PC-3 (cell line): Measurements from ENCODE around the gene HDGFL2. TPM values are rescaled to one million over a fixed set of nuclear protein-coding genes. Genes with fewer than 3 reads are reported as not detected.

Experiments
- ATAC-seq: fragments of 200-7000 bp; cut with Tn5 transposase; 2 replicates; pipeline ENCODE4 v1.9.1; 2020; ENCODE audit warnings: mild to moderate bottlenecking, moderate library complexity
- BruUV-seq: library from RNA; stranded (reverse); fragments of 400-500 nt; replicated peaks from 2 replicates; lab custom pipeline; 2021; lab: Mats Ljungman, UMichigan
- CTCF ChIA-PET: fragments of 300-600 bp; sonication (Branson Sonifier 250); formaldehyde crosslinking; loops from one replicate; lab custom pipeline; 2022; ENCODE audit warnings: antibody characterized with exemption; lab: Charles Lee
- POLR2A ChIA-PET: fragments of 300-600 bp; sonication (Branson Sonifier 250); formaldehyde crosslinking; loops from one replicate; lab custom pipeline; 2022; ENCODE audit warnings: antibody characterized with exemption; ENCODE audit not compliant: unreplicated experiment; lab: Charles Lee
- DNase-seq: peaks from one replicate; pipeline ENCODE4 v3.0.0-alpha.2; 2015
- H2AFZ ChIP-seq: fragments of 300-600 bp; sonication (generic); 2 replicates; pipeline ENCODE4 v1.6.0; 2016; ENCODE audit warnings: antibody characterized with exemption, low read length
- H3F3A ChIP-seq: fragments of 300-600 bp; sonication (generic); one replicate; pipeline ENCODE4 v1.6.0; 2017; ENCODE audit warnings: antibody characterized with exemption, low read length, control low read depth, mild to moderate bottlenecking; ENCODE audit not compliant: unreplicated experiment
- H3K27ac ChIP-seq: fragments of 300-600 bp; sonication (generic); 2 replicates; pipeline ENCODE4 v1.5.1; 2016; ENCODE audit warnings: mild to moderate bottlenecking, low read length
- H3K27me3 ChIP-seq: fragments of 300-600 bp; sonication (generic); 2 replicates; pipeline ENCODE4 v1.6.1; 2016; ENCODE audit warnings: low read length, mixed read lengths
- H3K36me3 ChIP-seq: fragments of 300-600 bp; sonication (generic); 2 replicates; pipeline ENCODE4 v1.6.1; 2016; ENCODE audit warnings: low read depth, mixed run types, low read length, mixed read lengths
- H3K4me1 ChIP-seq: fragments of 300-600 bp; sonication (generic); 2 replicates; pipeline ENCODE4 v1.5.1; 2016; ENCODE audit warnings: low read length; ENCODE audit not compliant: insufficient read depth
- H3K4me2 ChIP-seq: fragments of 300-600 bp; sonication (generic); 2 replicates; pipeline ENCODE4 v1.6.0; 2016; ENCODE audit warnings: low read length
- H3K4me3 ChIP-seq: fragments of 300-600 bp; sonication (generic); 2 replicates; pipeline ENCODE4 v1.5.1; 2016; ENCODE audit warnings: mild to moderate bottlenecking, low read length, mixed read lengths
- H3K79me2 ChIP-seq: fragments of 300-600 bp; sonication (generic); 2 replicates; pipeline ENCODE4 v1.6.1; 2017; ENCODE audit warnings: low read length, mixed read lengths
- H3K9ac ChIP-seq: fragments of 300-600 bp; sonication (generic); 2 replicates; pipeline ENCODE4 v1.6.0; 2016; ENCODE audit warnings: mild to moderate bottlenecking, low read length
- H3K9me2 ChIP-seq: fragments of 300-600 bp; sonication (generic); replicated peaks from 2 replicates; pipeline ENCODE4 v1.6.1; 2016; ENCODE audit warnings: mixed run types, low read length, mixed read lengths
- H3K9me3 ChIP-seq: fragments of 300-600 bp; sonication (generic); 2 replicates; pipeline ENCODE4 v1.6.1; 2016; ENCODE audit warnings: low read length, mixed read lengths
- H4K20me1 ChIP-seq: fragments of 300-600 bp; sonication (generic); 2 replicates; pipeline ENCODE4 v1.6.1; 2016; ENCODE audit warnings: low read length, mixed read lengths
- CTCF ChIP-seq: fragments of 300-600 bp; sonication (generic); conservative IDR thresholded peaks from 2 replicates; pipeline ENCODE4 v1.5.1; 2017; ENCODE audit warnings: antibody characterized with exemption, low read depth, mild to moderate bottlenecking, low read length
- EZH2 ChIP-seq: fragments of 300-600 bp; sonication (generic); IDR thresholded peaks from one replicate; pipeline ENCODE4 v1.6.1; 2017; ENCODE audit warnings: antibody characterized with exemption, mild to moderate bottlenecking, low read length; ENCODE audit not compliant: unreplicated experiment
- EZH2phosphoT487 ChIP-seq: fragments of 300-600 bp; sonication (generic); IDR thresholded peaks from 2 replicates; pipeline ENCODE4 v1.6.1; 2018; ENCODE audit warnings: mild to moderate bottlenecking, antibody characterized with exemption, low read length, borderline replicate concordance
- intact Hi-C: fragments of 100-400 bp; cut with micrococcal nuclease; formaldehyde crosslinking; loops from 2 replicates; pipeline ENCODE4 v1.9.0; 2023
- total RNA-seq: library from RNA; depleted of rRNA; stranded (reverse); fragments of >200 nt; gene quantifications from 2 replicates; pipeline ENCODE4 v1.2.3, GENCODE V29; 2014

HDGFL2 gene
- total RNA-seq, 1 experiment from 2014 or later = 111 TPM

GRCh38 chr19:4528843-4529242, 56.7 kb downstream of the HDGFL2 start:
- Histone ChIP-seq H3F3A (no peaks in the 10 kb centered on the region), H2AFZ (no peak overlapping the region), H4K20me1 (no peaks in the 10 kb centered on the region), H3K27me3 (no peaks in the 10 kb centered on the region), H3K36me3 (no peaks in the 10 kb centered on the region), H3K4me3 (no peak overlapping the region), H3K9ac (no peak overlapping the region), H3K79me2 (no peaks in the 10 kb centered on the region), H3K4me1 (no peaks in the 10 kb centered on the region), H3K9me2 (no peaks in the 10 kb centered on the region), H3K9me3 (no peaks in the 10 kb centered on the region), H3K4me2 (no peak overlapping the region), H3K27ac (no peak overlapping the region)
- DNase-seq (no peak), ATAC-seq (no peak)
- ChIA-PET POLR2A (no interaction called here), CTCF (no interaction called here)
- no TSS peak for BruUV-seq
- intact Hi-C loops = no loop called here
- TF ChIP-seq EZH2phosphoT487 (no peak), CTCF (no peak), EZH2 (no peak)

GRCh38 chr19:4529924-4530522, 57.9 kb downstream of the HDGFL2 start:
- no peak overlapping the region for H3K4me2 ChIP-seq
- intact Hi-C loops = no loop called here
- no peaks in the 10 kb centered on the region for H3K27me3 ChIP-seq
- no peak overlapping the region for H3K9ac ChIP-seq
- POLR2A ChIA-PET = no interaction called here
- no peak overlapping the region for H3K4me3 ChIP-seq
- H3K36me3 ChIP-seq = no peaks in the 10 kb centered on the region
- no peak for TF ChIP-seq EZH2
- no peak for TF ChIP-seq EZH2phosphoT487
- TF ChIP-seq CTCF = no peak
- H4K20me1 ChIP-seq = no peaks in the 10 kb centered on the region
- H2AFZ ChIP-seq = no peak overlapping the region
- CTCF ChIA-PET = no interaction called here
- no peaks in the 10 kb centered on the region for H3K9me3 ChIP-seq
- no peak for DNase-seq
- H3K9me2 ChIP-seq = no peaks in the 10 kb centered on the region
- peaks cover 6% of the 10 kb centered on the region for H3K4me1 ChIP-seq
- no peak overlapping the region for H3K27ac ChIP-seq
- H3F3A ChIP-seq = no peaks in the 10 kb centered on the region
- ATAC-seq = no peak
- no peaks in the 10 kb centered on the region for H3K79me2 ChIP-seq
- BruUV-seq = no TSS peak

GRCh38 chr19:4531562-4532165, 59.6 kb downstream of the HDGFL2 start:
- no peaks in the 10 kb centered on the region for H4K20me1 ChIP-seq
- no peaks in the 10 kb centered on the region for H3K27me3 ChIP-seq
- ChIA-PET POLR2A (no interaction called here), CTCF (no interaction called here)
- H3F3A ChIP-seq = no peaks in the 10 kb centered on the region
- DNase-seq (no peak), ATAC-seq (no peak)
- no peaks in the 10 kb centered on the region for H3K9me3 ChIP-seq
- intact Hi-C loops = no loop called here
- H3K9ac ChIP-seq = no peak overlapping the region
- H3K79me2 ChIP-seq = no peaks in the 10 kb centered on the region
- peaks cover 18% of the 10 kb centered on the region for H3K4me1 ChIP-seq
- no peak overlapping the region for H3K27ac ChIP-seq
- no TSS peak for BruUV-seq
- no peaks in the 10 kb centered on the region for H3K9me2 ChIP-seq
- no peak overlapping the region for H3K4me3 ChIP-seq
- no peak for TF ChIP-seq EZH2phosphoT487
- no peak for TF ChIP-seq CTCF
- TF ChIP-seq EZH2 = no peak
- no peak overlapping the region for H3K4me2 ChIP-seq
- no peaks in the 10 kb centered on the region for H3K36me3 ChIP-seq
- no peak overlapping the region for H2AFZ ChIP-seq
